H9 (cell line): ENCODE measurements around the gene GAK. TPM values are rescaled to one million over a fixed set of nuclear protein-coding genes. Genes with fewer than 3 reads are reported as not detected.
A peak's percentile ranks its signal among the peaks of the same experiment; 100 is the strongest.

ENCODE experiments used
- DNase-seq: peaks from one replicate; pipeline ENCODE4 v3.0.0-alpha.2; 2017
- H2AFZ ChIP-seq: one replicate; pipeline ENCODE4 v1.6.1; 2013; ENCODE audit warnings: mild to moderate bottlenecking, low read length, control low read depth, moderate library complexity
- H2AK5ac ChIP-seq: 2 replicates; pipeline ENCODE4 v1.6.1; 2013; ENCODE audit warnings: low read length, control low read depth, mixed read lengths; ENCODE audit not compliant: insufficient read length
- H2BK120ac ChIP-seq: one replicate; pipeline ENCODE4 v1.6.1; 2013; ENCODE audit warnings: low read depth, mild to moderate bottlenecking, low read length, control low read depth, inconsistent platforms; ENCODE audit not compliant: poor library complexity, severe bottlenecking
- H2BK12ac ChIP-seq: 2 replicates; pipeline ENCODE4 v1.6.1; 2013; ENCODE audit warnings: low read length, control low read depth, mixed read lengths, low read depth; ENCODE audit not compliant: insufficient read length
- H2BK15ac ChIP-seq: 2 replicates; pipeline ENCODE4 v1.6.1; 2013; ENCODE audit warnings: low read depth, low read length, control low read depth
- H2BK20ac ChIP-seq: one replicate; pipeline ENCODE4 v1.6.1; 2013; ENCODE audit warnings: low read depth, mild to moderate bottlenecking, low read length, control low read depth, inconsistent platforms; ENCODE audit not compliant: poor library complexity, severe bottlenecking
- H2BK5ac ChIP-seq: 2 replicates; pipeline ENCODE4 v1.6.1; 2013; ENCODE audit warnings: low read length, control low read depth, mixed read lengths; ENCODE audit not compliant: insufficient read length
- H3K14ac ChIP-seq: 2 replicates; pipeline ENCODE4 v1.6.1; 2013; ENCODE audit warnings: low read length, control low read depth; ENCODE audit not compliant: insufficient read depth
- H3K18ac ChIP-seq: 2 replicates; pipeline ENCODE4 v1.6.1; 2013; ENCODE audit warnings: low read depth, mild to moderate bottlenecking, mixed read lengths, low read length, control low read depth; ENCODE audit not compliant: insufficient read length
- H3K23ac ChIP-seq: 2 replicates; pipeline ENCODE4 v1.6.1; 2013; ENCODE audit warnings: low read length, control low read depth, mixed read lengths, low read depth; ENCODE audit not compliant: insufficient read length
- H3K23me2 ChIP-seq: 2 replicates; pipeline ENCODE4 v1.6.1; 2013; ENCODE audit warnings: low read depth, mild to moderate bottlenecking, mixed read lengths, low read length, control low read depth; ENCODE audit not compliant: insufficient read length, poor library complexity, severe bottlenecking
- H3K27ac ChIP-seq: 2 replicates; pipeline ENCODE4 v1.5.1; 2013; ENCODE audit warnings: low read length, control low read depth, mixed read lengths, low read depth; ENCODE audit not compliant: insufficient read length
- H3K27me3 ChIP-seq: 2 replicates; pipeline ENCODE4 v1.6.1; 2013; ENCODE audit warnings: low read length, control low read depth, inconsistent platforms; ENCODE audit not compliant: insufficient read depth
- H3K4ac ChIP-seq: 2 replicates; pipeline ENCODE4 v1.6.1; 2013; ENCODE audit warnings: low read depth, mild to moderate bottlenecking, control low read depth, inconsistent platforms, low read length, moderate library complexity
- H3K4me1 ChIP-seq: 2 replicates; pipeline ENCODE4 v1.6.1; 2013; ENCODE audit warnings: low read length, control low read depth, inconsistent platforms; ENCODE audit not compliant: insufficient read depth
- H3K4me2 ChIP-seq: 2 replicates; pipeline ENCODE4 v1.6.1; 2013; ENCODE audit warnings: low read length, control low read depth, mixed read lengths; ENCODE audit not compliant: insufficient read length, insufficient read depth
- H3K56ac ChIP-seq: 2 replicates; pipeline ENCODE4 v1.6.1; 2013; ENCODE audit warnings: low read depth, mild to moderate bottlenecking, mixed read lengths, low read length, control low read depth; ENCODE audit not compliant: insufficient read length
- H3K79me1 ChIP-seq: 2 replicates; pipeline ENCODE4 v1.6.1; 2013; ENCODE audit warnings: low read depth, mild to moderate bottlenecking, moderate library complexity, low read length, control low read depth, inconsistent platforms; ENCODE audit not compliant: insufficient read depth, poor library complexity, severe bottlenecking
- H3K79me2 ChIP-seq: 2 replicates; pipeline ENCODE4 v1.6.1; 2013; ENCODE audit warnings: low read length, control low read depth, inconsistent platforms; ENCODE audit not compliant: insufficient read depth
- H3K9ac ChIP-seq: 2 replicates; pipeline ENCODE4 v1.6.1; 2013; ENCODE audit warnings: low read length, control low read depth, mixed read lengths; ENCODE audit not compliant: insufficient read length; ENCODE audit errors: extremely low read depth
- H3K9me3 ChIP-seq: one replicate; pipeline ENCODE4 v1.6.1; 2013; ENCODE audit warnings: low read depth, low read length, inconsistent platforms; ENCODE audit not compliant: control insufficient read depth
- H3T11ph ChIP-seq: one replicate; pipeline ENCODE4 v1.6.1; 2013; ENCODE audit warnings: mild to moderate bottlenecking, low read length, control low read depth, inconsistent platforms
- H4K20me1 ChIP-seq: one replicate; pipeline ENCODE4 v1.6.1; 2013; ENCODE audit not compliant: control insufficient read depth, insufficient read length, insufficient read depth
- H4K5ac ChIP-seq: 2 replicates; pipeline ENCODE4 v1.6.1; 2013; ENCODE audit warnings: low read depth, mild to moderate bottlenecking, mixed read lengths, low read length, control low read depth; ENCODE audit not compliant: insufficient read length
- H4K8ac ChIP-seq: replicated peaks from 2 replicates; pipeline ENCODE4 v1.6.1; 2013; ENCODE audit warnings: low read length, control low read depth, mixed read lengths, low read depth; ENCODE audit not compliant: insufficient read length
- H4K91ac ChIP-seq: 2 replicates; pipeline ENCODE4 v1.6.1; 2013; ENCODE audit warnings: low read depth, mild to moderate bottlenecking, moderate library complexity, mixed read lengths, low read length, control low read depth; ENCODE audit not compliant: insufficient read length
- H3K27ac Mint-ChIP-seq, 3 experiments: 2 replicates in 2 of 3; 3 replicates in 1 of 3; pipeline ENCODE4 v1.8.0; 2020 to 2021; ENCODE audit warnings: mixed read lengths in 3 of 3, mild to moderate bottlenecking in 1 of 3, moderate library complexity in 1 of 3
- H3K27me3 Mint-ChIP-seq: 2 replicates; pipeline ENCODE4 v1.8.0; 2021; ENCODE audit warnings: low read depth, mild to moderate bottlenecking, moderate library complexity, mixed read lengths
- H3K36me3 Mint-ChIP-seq, 3 experiments: 2 replicates in 2 of 3; 3 replicates in 1 of 3; pipeline ENCODE4 v1.8.0; 2020 to 2021; ENCODE audit warnings: low read depth in 3 of 3, mixed read lengths in 3 of 3; ENCODE audit not compliant: insufficient read depth in 1 of 3
- H3K4me1 Mint-ChIP-seq, 2 experiments: 2 replicates each; pipeline ENCODE4 v1.8.0; 2020; ENCODE audit warnings: mixed read lengths in 2 of 2
- H3K4me3 Mint-ChIP-seq, 2 experiments: 2 replicates in 1 of 2; 3 replicates in 1 of 2; pipeline ENCODE4 v1.8.0; 2020 to 2021; ENCODE audit warnings: mild to moderate bottlenecking in 2 of 2, mixed read lengths in 2 of 2, moderate library complexity in 1 of 2
- H3K9me3 Mint-ChIP-seq, 2 experiments: 2 replicates in 1 of 2; 3 replicates in 1 of 2; pipeline ENCODE4 v1.8.0; 2020; ENCODE audit warnings: mild to moderate bottlenecking in 2 of 2, mixed read lengths in 2 of 2, moderate library complexity in 1 of 2
- WGBS: extraction: QIAGEN DNeasy Blood & Tissue Kit; methylation state at CpG from one replicate; pipeline ENCODE4 v1.1.7; 2013; ENCODE audit warnings: missing lambda C conversion rate, low lambda C conversion rate, mixed read lengths; ENCODE audit not compliant: insufficient read length; ENCODE audit errors: extremely low coverage; 5-methylcytosine and 5-hydroxymethylcytosine counted together
- total RNA-seq: library from RNA; stranded (reverse); gene quantifications from 2 replicates; pipeline ENCODE4 v1.2.1, GENCODE V29; 2021
- TF ChIP-seq, protein P1 (sequence below): fragments of 200-600 bp; sonication (generic); conservative IDR thresholded peaks from 3 replicates; pipeline ENCODE4 v1.8.0; 2021; ENCODE audit warnings: antibody characterized with exemption, mild to moderate bottlenecking

Gene GAK
- total RNA-seq, 1 experiment from 2014 or later = 80.7 TPM

DNA sequence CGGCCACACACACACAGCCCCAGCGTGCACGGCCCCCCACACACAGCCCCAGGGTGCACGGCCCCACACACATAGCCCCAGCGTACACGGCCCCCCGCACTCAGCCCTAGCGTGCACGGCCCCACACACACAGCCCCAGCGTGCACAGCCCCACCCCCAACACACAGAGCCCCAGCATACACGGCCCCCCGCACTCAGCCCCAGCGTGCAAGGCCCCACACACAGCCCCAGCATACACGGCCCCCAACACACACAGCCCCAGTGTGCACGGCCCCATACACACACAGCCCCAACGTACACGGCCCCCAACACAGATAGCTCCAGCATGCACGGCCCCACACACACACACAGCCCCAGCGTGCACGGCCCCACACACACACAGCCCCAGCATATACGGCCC lies 17.6 kb downstream of the GAK start:
- H4K20me1 ChIP-seq = no peaks in the 10 kb centered on the region
- no peaks in the 10 kb centered on the region for H3K9me3 Mint-ChIP-seq
- peaks cover 6 to 7% of the 10 kb centered on the region in 2 experiments for H3K4me1 Mint-ChIP-seq
- no peaks in the 10 kb centered on the region for H3K4me1 ChIP-seq
- TF ChIP-seq, protein P1, sequence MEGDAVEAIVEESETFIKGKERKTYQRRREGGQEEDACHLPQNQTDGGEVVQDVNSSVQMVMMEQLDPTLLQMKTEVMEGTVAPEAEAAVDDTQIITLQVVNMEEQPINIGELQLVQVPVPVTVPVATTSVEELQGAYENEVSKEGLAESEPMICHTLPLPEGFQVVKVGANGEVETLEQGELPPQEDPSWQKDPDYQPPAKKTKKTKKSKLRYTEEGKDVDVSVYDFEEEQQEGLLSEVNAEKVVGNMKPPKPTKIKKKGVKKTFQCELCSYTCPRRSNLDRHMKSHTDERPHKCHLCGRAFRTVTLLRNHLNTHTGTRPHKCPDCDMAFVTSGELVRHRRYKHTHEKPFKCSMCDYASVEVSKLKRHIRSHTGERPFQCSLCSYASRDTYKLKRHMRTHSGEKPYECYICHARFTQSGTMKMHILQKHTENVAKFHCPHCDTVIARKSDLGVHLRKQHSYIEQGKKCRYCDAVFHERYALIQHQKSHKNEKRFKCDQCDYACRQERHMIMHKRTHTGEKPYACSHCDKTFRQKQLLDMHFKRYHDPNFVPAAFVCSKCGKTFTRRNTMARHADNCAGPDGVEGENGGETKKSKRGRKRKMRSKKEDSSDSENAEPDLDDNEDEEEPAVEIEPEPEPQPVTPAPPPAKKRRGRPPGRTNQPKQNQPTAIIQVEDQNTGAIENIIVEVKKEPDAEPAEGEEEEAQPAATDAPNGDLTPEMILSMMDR = no peak
- DNase-seq = peak; percentile 23
- H2BK120ac ChIP-seq = no peak overlapping the region
- H3K4ac ChIP-seq = no peak overlapping the region
- no peak overlapping the region for H3K23ac ChIP-seq
- H4K91ac ChIP-seq = no peak overlapping the region
- H2BK20ac ChIP-seq = no peak overlapping the region
- H3K79me2 ChIP-seq = peaks cover 9% of the 10 kb centered on the region; the same call in 1 of the 2 replicates
- H2BK12ac ChIP-seq = no peak overlapping the region
- H3K14ac ChIP-seq = peak overlapping the region; percentile 2; the same call in 1 of the 2 replicates
- no peak overlapping the region for H3K56ac ChIP-seq
- no peaks in the 10 kb centered on the region for H3K27me3 ChIP-seq
- H3K79me1 ChIP-seq = peaks cover 9% of the 10 kb centered on the region
- no CpG with 5 or more reads among the region's 21 CpGs for WGBS
- no peak overlapping the region for H3K4me3 Mint-ChIP-seq
- no peak overlapping the region for H3K27ac ChIP-seq
- H2AFZ ChIP-seq = no peak overlapping the region
- no peak overlapping the region for H3K18ac ChIP-seq
- H2AK5ac ChIP-seq = no peak overlapping the region
- H3K23me2 ChIP-seq = no peaks in the 10 kb centered on the region
- no peaks in the 10 kb centered on the region; the same call in 1 of the 2 replicates for H3K27me3 Mint-ChIP-seq
- no peaks in the 10 kb centered on the region for H3K9me3 ChIP-seq
- no peak overlapping the region for H3K9ac ChIP-seq
- no peak overlapping the region for H2BK15ac ChIP-seq
- H3T11ph ChIP-seq = no peak overlapping the region
- H3K4me2 ChIP-seq = no peak overlapping the region
- H2BK5ac ChIP-seq = no peak overlapping the region
- H3K36me3 Mint-ChIP-seq = peaks cover 2 to 19% (median 19%) of the 10 kb centered on the region in 3 experiments; a peak in 5 of 7 replicates
- peak overlapping the region in 2 of 3 experiments; percentile 0 to 68; a peak in 1 of 7 replicates for H3K27ac Mint-ChIP-seq
- no peak overlapping the region for H4K5ac ChIP-seq
- no peak overlapping the region for H4K8ac ChIP-seq
